Fibroblast of skin of back (primary cell): ENCODE data around the gene CDH15.
A peak's percentile ranks its signal among the peaks of the same experiment; 100 is the strongest.
"Not testable (repeated sequence)": the region's sequence is repeated elsewhere in the genome, so short reads cannot be mapped to it uniquely, and the experiment has no call there.

ENCODE experiments used
- DNase-seq: peaks from one replicate; pipeline ENCODE4 v3.0.0-alpha.2; 2013

CDH15 gene

DNA sequence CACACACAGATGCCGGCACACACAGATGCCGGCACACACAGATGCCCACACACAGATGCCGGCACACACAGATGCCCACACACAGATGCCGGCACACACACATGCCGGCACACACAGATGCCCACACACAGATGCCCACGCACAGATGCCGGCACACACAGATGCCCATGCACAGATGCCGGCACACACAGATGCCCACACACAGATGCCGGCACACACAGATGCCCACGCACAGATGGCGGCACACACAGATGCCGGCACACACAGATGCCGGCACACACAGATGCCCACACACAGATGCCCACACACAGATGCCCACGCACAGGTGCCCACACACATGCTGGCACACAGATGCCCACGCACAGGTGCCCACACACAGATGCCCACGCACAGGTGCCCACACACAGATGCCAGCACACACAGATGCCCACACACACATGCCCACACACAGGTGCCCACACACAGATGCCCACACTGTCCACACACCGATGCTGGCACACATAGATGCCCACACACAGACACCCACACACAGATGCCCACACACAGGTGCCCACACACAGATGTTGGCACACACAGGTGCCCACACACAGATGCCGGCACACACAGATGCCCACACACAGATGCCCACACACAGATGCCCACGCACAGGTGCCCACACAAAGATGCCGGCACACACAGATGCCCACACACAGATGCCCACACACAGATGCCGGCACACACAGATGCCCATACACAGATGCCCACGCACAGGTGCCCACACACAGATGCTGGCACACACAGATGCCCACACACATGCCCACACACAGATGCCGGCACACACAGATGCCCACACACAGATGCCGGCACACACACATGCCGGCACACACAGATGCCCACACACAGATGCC, 17.2 kb downstream of the CDH15 start:
- DNase-seq, result not testable (repeated sequence)

DNA sequence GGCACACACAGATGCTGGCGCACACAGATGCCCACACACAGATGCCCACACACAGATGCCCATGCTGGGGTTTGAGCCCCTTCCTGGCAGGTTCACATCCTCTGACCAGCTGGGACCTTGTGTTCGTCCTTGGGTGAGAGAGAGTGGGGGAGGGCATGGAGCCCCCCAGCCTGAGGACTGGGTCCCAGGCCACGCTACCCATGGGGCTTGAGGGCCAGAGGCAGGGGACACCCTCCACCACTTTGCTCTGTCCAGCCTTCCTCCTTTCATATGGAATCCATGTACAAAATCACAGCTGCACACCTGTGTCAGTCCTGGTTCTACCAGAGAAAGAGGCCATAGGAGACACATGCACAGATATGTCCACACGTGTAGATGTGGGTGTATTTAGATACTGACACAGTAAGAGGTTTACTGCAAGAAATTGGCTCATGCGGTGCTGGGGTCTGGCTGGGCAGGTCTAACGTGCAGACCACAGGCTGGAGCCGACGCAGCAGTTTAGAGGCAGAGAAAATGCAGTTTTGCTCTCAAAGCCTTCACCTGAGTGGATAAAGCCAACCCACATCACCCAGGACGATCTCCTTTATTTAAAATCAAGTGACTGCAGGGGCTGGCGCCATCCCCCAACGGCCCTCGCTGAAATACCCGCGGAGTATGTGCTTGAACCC, 17.9 kb downstream of the CDH15 start:
- DNase-seq, result no peak

DNA sequence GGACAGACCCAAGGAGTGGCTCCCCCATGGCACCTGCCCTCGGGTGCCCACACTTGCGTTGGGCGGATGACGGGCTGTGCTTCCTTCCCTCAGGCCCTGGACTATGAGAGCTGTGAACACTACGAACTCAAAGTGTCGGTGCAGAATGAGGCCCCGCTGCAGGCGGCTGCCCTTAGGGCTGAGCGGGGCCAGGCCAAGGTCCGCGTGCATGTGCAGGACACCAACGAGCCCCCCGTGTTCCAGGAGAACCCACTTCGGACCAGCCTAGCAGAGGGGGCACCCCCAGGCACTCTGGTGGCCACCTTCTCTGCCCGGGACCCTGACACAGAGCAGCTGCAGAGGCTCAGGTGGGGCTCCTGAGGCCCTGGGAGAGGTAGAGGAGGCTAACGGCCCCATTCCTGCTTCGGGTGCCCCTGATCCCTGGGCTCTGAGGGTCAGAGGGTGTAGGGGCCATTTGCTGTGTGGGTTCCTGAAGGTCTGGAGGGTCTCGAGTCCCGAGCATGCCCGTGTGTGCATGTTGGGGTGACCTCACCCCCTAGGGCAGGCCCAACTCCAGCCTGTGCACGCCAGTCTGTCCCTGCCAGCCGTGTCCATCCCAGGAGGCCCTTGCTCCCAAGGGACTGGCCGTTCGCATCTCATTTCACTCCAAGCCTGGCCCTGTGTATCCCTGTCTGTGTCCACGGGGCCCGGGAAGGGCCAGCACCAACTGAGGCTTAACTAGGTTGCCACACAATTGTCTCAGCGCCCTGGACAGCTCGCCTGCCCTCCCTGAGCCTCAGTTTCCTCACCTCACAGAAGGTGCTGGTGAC, 18.8 kb downstream of the CDH15 start:
- no peak for DNase-seq

- DNase-seq, result no peak
Observed at GRCh38 chr16:89191033-89191900, 19.7 kb downstream of the CDH15 start.

DNA sequence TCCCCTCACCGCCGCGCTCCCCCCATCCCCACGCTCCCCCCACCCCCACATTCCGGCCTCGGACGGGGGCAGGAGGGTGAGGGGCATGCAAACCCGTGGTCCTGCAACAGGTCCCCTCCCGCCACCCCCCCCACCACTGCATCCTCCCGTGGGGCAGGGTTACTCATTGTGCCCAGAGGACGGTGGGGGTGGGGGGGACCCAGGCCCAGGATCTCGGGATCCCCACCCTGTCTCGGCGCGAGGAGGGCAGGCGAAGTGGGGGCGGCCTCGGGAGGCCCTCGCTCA, 20.3 kb downstream of the CDH15 start:
- DNase-seq, result no peak

- DNase-seq, result peak; percentile 86
Observed at GRCh38 chr16:89192186-89192955, 20.8 kb downstream of the CDH15 start.

- peak; percentile 83 for DNase-seq
Observed at GRCh38 chr16:89192956-89193575, 21.5 kb downstream of the CDH15 start.

DNA sequence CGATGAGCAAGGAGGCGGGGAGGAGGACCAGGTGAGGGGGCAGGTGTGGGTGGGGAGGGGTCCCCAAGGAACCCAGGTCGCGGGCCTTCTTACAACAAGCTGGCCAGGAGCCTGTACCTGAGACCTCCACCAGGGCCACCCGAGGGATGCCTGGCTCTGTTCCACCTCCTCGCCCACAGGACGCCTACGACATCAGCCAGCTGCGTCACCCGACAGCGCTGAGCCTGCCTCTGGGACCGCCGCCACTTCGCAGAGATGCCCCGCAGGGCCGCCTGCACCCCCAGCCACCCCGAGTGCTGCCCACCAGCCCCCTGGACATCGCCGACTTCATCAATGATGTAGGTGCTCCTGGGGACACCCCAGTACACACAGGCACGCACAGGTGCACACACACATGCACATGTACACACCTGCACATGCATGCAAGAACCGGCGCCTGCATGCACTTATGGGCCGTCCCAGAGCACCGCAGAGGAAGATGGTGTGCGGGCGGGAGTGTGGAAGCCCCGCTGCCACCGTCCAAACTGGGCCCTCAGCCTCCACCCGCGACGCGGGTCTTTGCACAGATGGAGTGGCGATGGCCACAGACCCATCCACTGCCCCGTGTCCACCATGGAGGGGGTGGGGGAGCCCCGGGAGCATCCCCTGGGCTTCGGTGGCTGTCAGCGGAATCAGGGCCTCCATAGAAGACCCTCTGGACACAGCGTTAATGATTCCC, 22.2 kb downstream of the CDH15 start:
- DNase-seq, result no peak

- DNase-seq, result no peak
Observed at GRCh38 chr16:89194340-89195311, 23.1 kb downstream of the CDH15 start.

DNA sequence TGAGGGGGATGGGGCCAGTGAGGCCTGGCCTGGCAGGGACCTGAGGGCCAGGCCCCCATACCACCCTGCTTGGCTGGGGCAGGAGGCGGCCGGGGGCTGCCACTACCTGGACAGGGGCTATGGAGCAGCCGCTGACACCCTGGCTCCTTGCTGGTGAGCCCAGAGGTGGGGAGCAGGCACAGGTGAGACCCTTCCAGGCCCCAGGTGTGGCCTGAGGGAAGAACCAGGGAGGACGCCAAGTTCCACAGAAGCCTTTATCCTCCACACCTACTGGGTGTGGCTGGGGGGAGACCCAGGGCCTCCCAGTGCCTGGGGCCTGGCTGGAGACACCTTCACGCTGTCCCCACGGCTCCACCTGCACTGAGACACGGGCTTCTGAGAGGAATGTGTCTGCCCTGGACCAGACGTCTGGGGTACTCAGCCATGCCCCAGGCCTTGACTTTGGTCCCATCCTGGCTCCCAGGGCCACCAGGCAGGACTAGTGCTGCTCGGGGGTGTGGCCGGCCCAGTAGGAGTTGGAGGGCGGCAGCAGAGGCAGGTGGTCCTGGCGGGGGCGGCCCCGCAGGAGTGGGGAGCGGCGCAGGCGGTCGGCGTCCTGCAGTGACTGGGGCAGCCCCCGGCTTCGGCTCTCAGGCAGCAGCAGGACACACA, 24.1 kb downstream of the CDH15 start:
- no peak for DNase-seq

GRCh38 chr16:89197033-89197632, 25.6 kb downstream of the CDH15 start:
- no peak for DNase-seq

DNA sequence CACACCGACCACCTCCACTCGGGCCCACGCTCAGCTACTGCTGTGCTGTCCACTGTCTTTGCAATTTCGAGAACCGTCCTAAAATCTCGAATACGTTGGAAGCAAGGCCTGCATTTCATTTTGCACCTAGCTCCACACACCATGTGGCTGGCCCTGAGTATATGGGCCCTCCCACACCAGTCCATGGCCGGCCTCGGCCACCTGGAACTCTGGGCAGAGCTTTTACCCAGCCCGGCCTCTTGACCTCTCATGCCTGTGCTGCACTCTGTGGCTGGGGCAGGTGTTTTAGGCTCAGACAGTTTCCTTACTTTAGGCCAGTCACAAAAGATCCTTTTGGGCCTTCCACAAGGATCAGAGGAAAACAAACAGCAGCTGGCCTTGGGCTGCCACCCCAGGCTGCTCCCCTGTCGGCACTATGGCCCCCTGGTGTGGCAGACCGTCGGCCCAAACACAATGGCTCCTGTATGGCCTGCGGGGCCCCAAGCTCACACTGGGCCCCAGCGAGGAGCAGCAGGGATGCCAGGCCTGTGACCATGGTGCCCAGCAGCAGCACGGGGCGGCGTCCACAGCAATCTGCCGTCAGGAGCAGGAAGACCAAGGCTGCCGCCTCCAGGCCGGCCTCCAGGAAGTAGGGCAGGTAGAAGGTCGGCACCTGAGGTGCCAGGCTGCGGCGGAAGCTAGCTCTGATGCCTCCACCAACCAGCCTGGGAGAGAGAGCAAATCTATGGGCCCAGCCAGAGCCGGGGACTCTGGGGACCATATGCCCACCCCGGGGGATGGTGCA, 26.3 kb downstream of the CDH15 start:
- DNase-seq, result no peak

GRCh38 chr16:89198417-89199240, 27.1 kb downstream of the CDH15 start:
- DNase-seq, result no peak

DNA sequence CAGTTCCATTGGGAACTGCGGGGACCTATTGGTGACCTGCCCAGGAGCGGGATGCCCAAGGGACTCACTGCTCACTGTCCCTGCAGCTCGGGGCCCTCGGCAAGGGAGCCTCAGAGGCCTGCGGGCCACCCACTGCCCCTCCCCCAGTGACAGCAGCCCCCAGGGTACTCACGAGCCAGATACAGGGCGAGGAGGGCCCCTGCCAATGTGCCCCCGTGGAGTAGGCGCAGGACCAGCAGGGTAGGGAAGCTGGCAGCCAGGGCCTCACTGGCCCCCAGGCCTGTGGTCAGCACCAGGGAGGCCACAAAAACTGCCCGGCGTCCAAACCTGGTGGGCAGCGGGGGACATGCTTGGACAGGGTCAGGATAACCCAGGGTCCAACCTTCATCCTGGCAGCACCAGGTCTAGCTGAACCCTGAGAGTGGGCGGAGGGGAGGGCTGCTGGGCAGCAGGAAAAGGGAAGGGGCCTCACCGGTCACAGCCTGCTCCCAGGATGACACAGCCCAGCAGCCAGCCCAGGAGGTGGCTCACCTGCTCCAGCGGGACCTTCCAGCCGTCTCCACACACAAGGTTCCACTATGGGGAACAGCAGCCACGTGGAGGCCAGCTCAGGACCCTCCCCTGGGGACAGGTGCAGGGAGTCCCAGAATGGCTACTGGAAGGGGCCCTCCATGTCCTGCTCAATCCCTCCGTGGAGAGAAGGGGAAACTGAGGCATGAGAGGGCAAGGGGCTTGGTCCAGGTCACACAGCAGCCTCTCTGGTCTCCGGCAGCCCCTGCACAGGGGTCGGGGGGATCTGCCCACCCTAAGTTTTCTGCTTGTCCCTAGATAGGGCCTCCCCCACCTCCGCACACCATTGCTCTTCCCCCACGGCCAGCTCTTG, 27.9 kb downstream of the CDH15 start:
- no peak for DNase-seq

DNA sequence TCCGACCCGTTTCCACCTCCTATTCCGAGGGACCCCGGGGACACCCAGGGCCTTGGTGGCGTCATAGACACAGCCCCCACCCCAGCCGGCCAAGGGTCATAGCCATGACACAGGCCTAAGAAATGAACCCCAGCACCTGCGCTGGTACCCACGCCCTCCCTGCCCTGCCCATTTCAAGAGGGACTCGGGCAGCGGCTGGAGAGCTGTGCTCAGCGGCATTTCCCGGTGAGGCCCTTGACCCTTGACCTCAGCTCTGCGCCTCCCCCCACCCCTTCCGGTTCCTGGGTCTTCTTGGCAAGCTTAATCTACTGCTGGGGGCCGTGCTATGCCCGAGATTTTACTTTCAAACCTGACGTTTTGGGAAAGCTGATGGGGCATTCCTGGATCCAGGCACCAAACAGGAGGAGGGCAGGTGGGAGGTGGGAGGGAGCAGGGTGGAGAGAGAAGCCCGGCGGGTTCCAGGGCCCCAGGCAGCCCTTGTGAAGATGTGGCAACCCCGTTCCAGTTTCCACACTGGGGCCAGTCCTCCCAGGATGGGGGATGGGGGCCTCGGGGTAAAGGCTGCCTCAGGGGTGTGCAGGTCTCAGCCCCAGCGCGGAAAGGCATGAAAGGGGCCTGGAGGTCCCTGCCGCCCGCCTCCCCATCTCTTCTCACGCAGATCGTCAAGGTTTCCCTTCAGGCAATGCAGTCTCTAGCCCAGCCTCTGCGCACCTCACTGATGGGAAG, 28.7 kb downstream of the CDH15 start, which contains the start of gene SLC22A31:
Gene SLC22A31 (minus strand): TSS at position 414 of the 726 bp plus-strand sequence. CDS start 36 bp downstream, at position 378.
- DNase-seq, result no peak
